Embryonic facial prominence (tissue), 1 donor: ENCODE results near the gene ARMC5.
A peak's percentile ranks its signal among the peaks of the same experiment; 100 is the strongest.
"Not testable (repeated sequence)": the region's sequence is repeated elsewhere in the genome, so short reads cannot be mapped to it uniquely, and the experiment has no call there.

Source experiments
- DNase-seq: peaks from one replicate; pipeline ENCODE4 v3.0.0-alpha.2; 2016; ENCODE audit errors: extremely low spot score

ARMC5 gene

GRCh38 chr16:31430380-31431052 lies 28.8 kb upstream of the ARMC5 start:
- DNase-seq = no peak

DNA sequence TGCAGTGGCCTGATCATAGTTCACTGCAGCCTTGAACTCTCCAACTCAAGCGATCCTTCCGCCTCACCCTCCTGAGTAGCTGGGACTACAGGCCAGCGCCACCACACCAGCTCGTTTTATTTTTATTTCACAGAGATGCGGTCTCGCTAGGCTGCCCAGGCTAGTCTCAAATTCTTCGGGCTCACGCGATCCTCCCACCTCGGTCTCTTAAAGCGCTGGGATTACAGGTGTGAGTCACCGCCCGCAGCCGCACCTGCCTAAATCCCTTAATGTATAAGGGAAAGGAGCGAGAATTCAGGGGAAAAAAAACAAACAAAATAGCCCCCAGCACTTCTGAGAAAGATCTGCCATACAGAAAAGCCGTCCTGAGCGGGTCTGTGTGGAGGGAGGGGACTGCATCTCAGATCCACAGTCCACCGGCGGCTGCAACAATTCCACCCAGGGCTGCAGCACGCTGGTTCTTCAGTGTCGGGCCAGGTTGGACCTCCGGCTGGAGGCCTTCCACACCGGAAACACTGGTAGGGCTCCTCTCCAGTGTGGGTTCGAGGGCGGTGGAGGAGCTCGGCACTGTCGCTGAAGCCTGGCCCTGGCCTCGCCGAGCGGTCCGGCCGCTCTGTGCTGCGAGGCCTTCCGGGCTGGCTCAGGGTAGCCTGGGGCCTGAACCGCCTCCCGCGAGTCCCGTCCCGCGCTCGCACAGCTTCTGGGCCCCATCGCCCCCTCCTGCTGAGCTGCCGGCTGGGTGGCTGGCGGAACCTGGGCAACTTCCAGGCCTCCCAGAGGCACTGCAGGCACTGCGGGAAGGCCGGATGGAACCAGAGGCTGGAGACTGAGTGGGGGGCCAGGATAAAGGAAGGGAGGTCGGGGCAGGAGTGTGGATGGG lies 23.7 kb upstream of the ARMC5 start:
- no peak for DNase-seq

DNA sequence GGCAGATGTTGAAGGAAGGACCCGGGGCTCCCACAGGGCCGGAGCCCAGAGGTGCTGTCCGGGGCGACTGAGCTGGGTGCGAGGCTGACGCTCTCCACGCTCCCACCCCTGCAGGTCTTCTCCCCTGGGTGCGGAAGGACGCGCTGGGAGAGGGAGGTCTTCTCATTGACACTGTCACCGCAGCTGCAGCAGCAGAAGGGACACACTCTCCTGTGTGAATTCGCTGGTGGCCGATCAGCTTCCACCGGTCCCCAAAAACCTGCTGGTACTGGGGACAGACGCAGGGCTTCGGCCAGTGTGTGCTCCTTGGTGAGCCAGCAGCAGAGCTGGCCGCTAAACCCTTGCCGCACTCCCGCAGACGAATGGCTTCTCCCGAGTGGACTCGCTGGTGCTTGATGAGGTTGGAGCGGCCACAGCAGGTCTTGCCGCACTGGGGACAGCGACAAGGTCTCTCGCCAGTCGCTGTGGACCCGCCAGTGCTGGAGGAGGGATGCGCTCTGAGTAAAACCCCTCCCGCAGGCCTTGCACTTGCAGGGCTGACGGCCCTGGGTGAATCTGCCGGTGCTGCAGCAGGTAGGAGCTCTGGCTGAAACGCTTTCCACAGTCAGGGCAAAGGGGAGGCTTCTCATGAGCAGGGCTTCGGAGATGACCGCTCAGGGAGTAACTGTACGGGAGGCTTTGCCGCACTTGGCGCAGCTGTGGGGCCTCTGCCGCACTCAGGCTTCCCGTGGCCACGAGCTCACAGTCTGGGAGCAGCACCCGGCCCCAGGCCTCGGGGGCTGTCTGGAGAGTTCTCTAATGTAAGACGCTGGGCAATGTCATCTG lies 22.9 kb upstream of the ARMC5 start:
- DNase-seq = no peak

GRCh38 chr16:31438414-31438813 lies 20.9 kb upstream of the ARMC5 start:
- no peak for DNase-seq

DNA sequence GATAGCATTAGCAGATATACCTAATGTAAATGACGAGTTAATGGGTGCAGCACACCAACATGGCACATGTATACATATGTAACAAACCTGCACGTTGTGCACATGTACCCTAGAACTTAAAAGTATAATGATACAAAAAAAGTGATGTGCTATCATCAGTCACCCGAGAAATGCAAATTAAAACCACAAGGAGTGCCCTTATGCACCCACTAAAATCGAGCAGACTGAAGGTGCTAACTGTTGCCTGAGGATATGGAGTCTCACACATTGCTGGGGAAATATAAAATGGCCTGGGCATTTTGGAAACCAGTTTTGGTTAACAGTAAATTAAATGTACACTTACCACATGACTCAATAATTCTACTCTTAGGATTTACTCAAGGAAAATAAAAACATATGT lies 20.3 kb upstream of the ARMC5 start:
- DNase-seq = not testable (repeated sequence)

- DNase-seq = no peak
Observed at GRCh38 chr16:31439519-31439918, 19.8 kb upstream of the ARMC5 start.

- DNase-seq = no peak
Observed at GRCh38 chr16:31440516-31441184, 18.7 kb upstream of the ARMC5 start.

GRCh38 chr16:31441956-31442355 lies 17.3 kb upstream of the ARMC5 start:
- no peak for DNase-seq

GRCh38 chr16:31445931-31446330 lies 13.4 kb upstream of the ARMC5 start:
- DNase-seq = not testable (repeated sequence)

DNA sequence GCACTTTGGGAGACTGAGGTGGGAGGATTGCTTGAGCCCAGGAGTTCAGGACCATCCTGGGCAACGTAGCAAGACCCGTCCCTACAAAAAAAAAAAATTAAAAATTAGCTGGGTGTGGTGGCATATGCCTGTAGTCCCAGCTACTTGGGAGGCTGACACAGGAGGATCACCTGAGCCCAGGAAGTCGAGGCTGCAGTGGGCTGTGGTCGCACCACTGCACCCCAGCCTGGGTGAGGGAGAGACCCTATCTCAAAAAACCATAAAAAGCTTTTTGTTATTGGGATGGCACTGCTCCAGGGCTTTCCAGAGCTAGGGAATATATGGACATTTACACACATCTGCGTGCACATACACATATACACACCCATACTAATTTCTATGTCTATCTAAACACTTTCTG lies 8.1 kb upstream of the ARMC5 start:
- DNase-seq = no peak

GRCh38 chr16:31451681-31452351 lies 7.5 kb upstream of the ARMC5 start:
- no peak for DNase-seq

GRCh38 chr16:31452631-31453106 lies 6.6 kb upstream of the ARMC5 start:
- DNase-seq = no peak

DNA sequence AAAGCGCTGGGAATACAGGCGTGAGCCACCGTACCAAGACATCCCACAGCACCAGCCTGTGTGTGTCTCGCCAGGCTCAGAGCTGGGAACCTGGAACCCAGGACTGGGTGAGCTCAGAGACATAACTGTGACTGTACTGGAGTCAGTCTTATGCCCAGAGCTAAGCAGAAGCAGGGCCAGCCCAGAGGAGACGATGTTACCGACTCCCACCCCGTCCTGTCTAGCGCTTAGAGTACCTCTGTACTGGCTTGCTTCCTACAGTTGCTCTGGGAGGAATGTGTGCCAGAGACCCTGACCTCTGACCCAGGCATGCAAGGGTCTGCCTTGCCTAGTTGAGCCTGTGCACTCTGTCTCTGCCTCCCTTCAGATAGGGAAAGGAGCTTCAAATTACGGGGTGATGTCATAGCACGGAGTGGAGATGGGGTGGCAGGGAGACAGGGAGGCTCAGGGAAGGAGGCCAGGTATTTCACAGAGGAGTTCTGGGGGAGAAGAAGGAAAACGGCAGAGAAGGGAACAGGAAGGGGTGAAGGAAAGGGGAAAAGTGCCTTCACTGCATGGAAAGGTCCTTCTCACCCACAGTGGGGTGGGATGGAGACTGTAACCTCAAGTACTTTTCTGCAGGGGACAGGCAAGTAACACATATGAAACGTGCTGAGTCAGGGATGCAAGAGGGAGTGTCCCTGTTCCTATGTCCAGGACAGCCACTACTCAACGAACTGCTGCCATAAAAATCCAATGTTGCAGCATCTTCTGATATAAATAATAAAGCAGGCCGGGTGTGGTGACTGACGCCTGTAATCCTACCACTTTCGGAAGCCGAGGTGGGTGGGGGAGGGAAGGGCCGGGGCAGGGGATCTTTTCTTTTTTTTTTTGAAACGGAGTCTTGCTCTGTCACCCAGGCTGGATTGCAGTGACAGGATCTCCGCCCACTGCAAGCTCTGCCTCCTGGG lies 5.8 kb upstream of the ARMC5 start:
- DNase-seq = no peak

GRCh38 chr16:31455601-31456314 lies 3.5 kb upstream of the ARMC5 start:
- DNase-seq = no peak

DNA sequence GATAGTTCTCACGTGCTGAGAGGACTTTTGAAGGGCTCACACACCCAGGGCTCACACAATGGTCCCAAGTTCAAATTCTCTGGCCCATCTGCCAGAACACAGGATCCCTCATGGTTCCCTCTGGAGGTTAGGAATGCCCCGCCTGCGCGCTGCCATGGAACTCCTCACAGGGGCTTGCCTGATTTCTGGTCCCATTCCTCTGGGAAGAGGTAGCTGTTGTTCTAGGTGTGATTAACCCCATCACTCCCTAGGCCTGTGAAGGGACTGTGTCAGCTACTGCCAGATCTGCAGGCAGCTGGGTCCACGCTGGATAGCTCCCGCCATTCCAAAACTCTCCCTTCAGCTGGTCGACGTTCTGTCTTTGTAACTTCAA lies 2.3 kb upstream of the ARMC5 start:
- no peak for DNase-seq

GRCh38 chr16:31458073-31458843 lies 1.0 kb upstream of the ARMC5 start:
- DNase-seq = no peak

DNA sequence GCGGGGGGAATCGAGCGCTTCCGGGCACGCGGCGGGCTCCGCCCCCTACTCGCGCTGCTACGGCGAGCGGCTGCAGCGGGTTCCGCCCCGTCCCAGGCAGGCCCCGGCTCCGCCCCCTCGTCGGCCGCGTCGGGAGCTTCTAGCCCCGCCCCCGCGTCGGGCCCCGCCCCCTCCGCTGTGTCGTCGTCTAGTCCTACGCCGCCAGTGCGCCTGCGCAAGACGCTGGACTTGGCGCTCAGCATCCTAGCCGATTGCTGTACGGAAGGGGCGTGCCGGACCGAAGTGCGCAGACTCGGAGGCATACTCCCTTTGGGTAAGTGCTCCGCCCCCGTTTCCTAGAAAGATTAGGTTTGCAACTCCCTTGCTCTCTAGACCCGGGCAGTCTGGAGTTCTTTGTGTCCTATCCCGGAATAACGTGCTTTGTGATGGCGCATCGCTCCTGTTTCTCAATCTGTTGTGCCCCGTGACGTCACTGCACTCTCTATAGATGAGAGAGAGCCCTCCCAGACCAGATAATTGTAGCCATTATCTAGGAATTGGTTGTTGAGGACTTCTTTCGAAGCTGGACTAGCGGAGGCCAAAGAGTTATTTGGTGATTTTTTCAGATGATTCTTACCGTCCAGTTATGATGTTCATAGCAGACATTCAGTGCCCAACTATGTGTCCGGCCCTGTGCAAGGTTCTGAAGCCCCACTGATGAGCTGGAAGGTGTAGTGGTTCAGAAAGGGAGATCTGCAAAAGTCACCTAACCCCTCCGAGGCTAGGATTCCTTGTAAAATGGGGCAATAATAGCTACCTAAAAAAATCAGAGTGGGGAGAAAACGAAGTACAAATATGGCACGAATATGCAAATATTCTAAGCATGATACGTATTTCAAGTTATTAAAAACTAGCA lies 633 bp downstream of the ARMC5 start:
- peak; percentile 98 for DNase-seq
